ENCODE results near the gene PLAGL2. TPM values are rescaled to one million over a fixed set of nuclear protein-coding genes. Genes with fewer than 3 reads are reported as not detected.
A peak's percentile ranks its signal among the peaks of the same experiment; 100 is the strongest.

The PLAGL2 gene
- total RNA-seq, 1 experiment from 2014 or later, result 96.1 TPM

- POLR2A ChIA-PET, result interaction anchor here (0.5 kb wide), 1 partner anchor 52 kb away, joined by 3 read pairs; no protein-coding TSS in a partner anchor
- Mint-ChIP-seq H3K27me3 (ENCODE audit: insufficient read depth, unreplicated experiment) (no peaks in the 10 kb centered on the region), H3K9me3 (ENCODE audit: unreplicated experiment) (no peaks in the 10 kb centered on the region), H3K4me3 (ENCODE audit: unreplicated experiment) (no peak overlapping the region), H3K36me3 (ENCODE audit: insufficient read depth, unreplicated experiment) (peaks cover 89% of the 10 kb centered on the region), H3K4me1 (ENCODE audit: low read depth, unreplicated experiment) (peaks cover 35% of the 10 kb centered on the region), H3K27ac (ENCODE audit: unreplicated experiment) (no peak overlapping the region)
- Histone ChIP-seq H3K36me3 (ENCODE audit: control insufficient read depth, insufficient read depth, low read length) (peaks cover 18% of the 10 kb centered on the region), H3K27me3 (replicated peaks; ENCODE audit: control insufficient read depth, insufficient read depth, low read length) (no peaks in the 10 kb centered on the region), H3K4me3 (ENCODE audit: low read depth, low read length) (no peak overlapping the region), H3K4me1 (peaks cover 16% of the 10 kb centered on the region), H3K9me3 (no peaks in the 10 kb centered on the region)
- no peak for DNase-seq
- TF ChIP-seq CTCF (IDR thresholded peaks at IDR 0.05; ENCODE audit: insufficient read depth in 1 of 2, low read depth in 1 of 2, low read length in 1 of 2, severe bottlenecking in 1 of 2, unreplicated experiment in 1 of 2), result no peak
- BruUV-seq (replicated peaks), result no TSS peak
- intact Hi-C loops (cut with micrococcal nuclease; ENCODE audit: unreplicated experiment), result no loop called here
- CTCF ChIA-PET, result no interaction called here
Measured at GRCh38 chr20:32213870-32214269, 6.3 kb upstream of the PLAGL2 start.

GRCh38 chr20:32209850-32210605, 2.5 kb upstream of the PLAGL2 start:
- Histone ChIP-seq H3K36me3 (ENCODE audit: control insufficient read depth, insufficient read depth, low read length) (0 out of 2 replicates have a peak, but pooled peaks cover 4% of the 10 kb centered on the region), H3K4me3 (ENCODE audit: low read depth, low read length) (no peak overlapping the region), H3K27me3 (replicated peaks; ENCODE audit: control insufficient read depth, insufficient read depth, low read length) (no peaks in the 10 kb centered on the region), H3K9me3 (no peaks in the 10 kb centered on the region), H3K4me1 (peaks cover 30% of the 10 kb centered on the region)
- ChIA-PET CTCF (no interaction called here), POLR2A (interaction anchor here (0.7 kb wide), 1 partner anchor 17 kb away, joined by 3 read pairs; no protein-coding TSS in a partner anchor)
- intact Hi-C loops (cut with micrococcal nuclease; ENCODE audit: unreplicated experiment), result loop anchor here (5.0 kb wide), 1 partner anchor 117 kb away; no protein-coding TSS in a partner anchor
- peaks cover 88% of the 10 kb centered on the region for H3K36me3 Mint-ChIP-seq (ENCODE audit: insufficient read depth, unreplicated experiment)
- H3K4me1 Mint-ChIP-seq (ENCODE audit: low read depth, unreplicated experiment), result peaks cover 49% of the 10 kb centered on the region
- no TSS peak for BruUV-seq (replicated peaks)
- no peak for DNase-seq
- no peak for TF ChIP-seq CTCF (IDR thresholded peaks at IDR 0.05; ENCODE audit: insufficient read depth in 1 of 2, low read depth in 1 of 2, low read length in 1 of 2, severe bottlenecking in 1 of 2, unreplicated experiment in 1 of 2)
- peak overlapping the region; percentile 92 for H3K4me3 Mint-ChIP-seq (ENCODE audit: unreplicated experiment)
- H3K27me3 Mint-ChIP-seq (ENCODE audit: insufficient read depth, unreplicated experiment), result no peaks in the 10 kb centered on the region
- peak overlapping the region; percentile 59 for H3K27ac Mint-ChIP-seq (ENCODE audit: unreplicated experiment)
- no peaks in the 10 kb centered on the region for H3K9me3 Mint-ChIP-seq (ENCODE audit: unreplicated experiment)

GRCh38 chr20:32208499-32209154, 1.1 kb upstream of the PLAGL2 start:
- peaks cover 87% of the 10 kb centered on the region for H3K36me3 Mint-ChIP-seq (ENCODE audit: insufficient read depth, unreplicated experiment)
- intact Hi-C loops (cut with micrococcal nuclease; ENCODE audit: unreplicated experiment), result loop anchor here (5.0 kb wide), 1 partner anchor 119 kb away; no protein-coding TSS in a partner anchor
- no TSS peak for BruUV-seq (replicated peaks)
- Histone ChIP-seq H3K27me3 (replicated peaks; ENCODE audit: control insufficient read depth, insufficient read depth, low read length) (no peaks in the 10 kb centered on the region), H3K4me1 (peaks cover 41% of the 10 kb centered on the region), H3K9me3 (no peaks in the 10 kb centered on the region), H3K36me3 (ENCODE audit: control insufficient read depth, insufficient read depth, low read length) (0 out of 2 replicates have a peak, but pooled peaks cover 7% of the 10 kb centered on the region), H3K4me3 (ENCODE audit: low read depth, low read length) (peak overlapping the region; percentile 72)
- peak overlapping the region; percentile 59 for H3K27ac Mint-ChIP-seq (ENCODE audit: unreplicated experiment)
- no peaks in the 10 kb centered on the region for H3K9me3 Mint-ChIP-seq (ENCODE audit: unreplicated experiment)
- no peak for DNase-seq
- TF ChIP-seq CTCF (IDR thresholded peaks at IDR 0.05; ENCODE audit: insufficient read depth in 1 of 2, low read depth in 1 of 2, low read length in 1 of 2, severe bottlenecking in 1 of 2, unreplicated experiment in 1 of 2), result no peak
- peak overlapping the region; percentile 92 for H3K4me3 Mint-ChIP-seq (ENCODE audit: unreplicated experiment)
- H3K4me1 Mint-ChIP-seq (ENCODE audit: low read depth, unreplicated experiment), result peaks cover 63% of the 10 kb centered on the region
- POLR2A ChIA-PET, result interaction anchor here (0.5 to 1.9 kb wide), 3 partner anchors 19 to 90 kb away, joined by 3 to 13 read pairs (median 4); no protein-coding TSS in a partner anchor
- CTCF ChIA-PET, result no interaction called here
- H3K27me3 Mint-ChIP-seq (ENCODE audit: insufficient read depth, unreplicated experiment), result no peaks in the 10 kb centered on the region
